H1 (cell line): ENCODE data around the gene HES5. TPM values are rescaled to one million over a fixed set of nuclear protein-coding genes. Genes with fewer than 3 reads are reported as not detected.

ENCODE experiments used
- CTCF ChIA-PET: fragments of 300-600 bp; sonication (Branson Sonifier 250); formaldehyde crosslinking; loops from one replicate; lab custom pipeline; 2021; ENCODE audit not compliant: partially characterized antibody; lab: Charles Lee
- POLR2A ChIA-PET: fragments of 300-600 bp; sonication (Branson Sonifier 250); formaldehyde crosslinking; loops from one replicate; lab custom pipeline; 2021; ENCODE audit warnings: inconsistent platforms; ENCODE audit not compliant: partially characterized antibody; lab: Charles Lee
- DNase-seq, 2 experiments: peaks; one replicate each; pipeline versions ENCODE4 v3.0.0 to v3.0.0-alpha.2; 2010 to 2022; ENCODE audit warnings: low spot score in 2 of 2, low read depth in 1 of 2, mixed read lengths in 1 of 2
- FAIRE-seq: peaks from 2 replicates; lab custom pipeline; 2011; peaks lifted over from hg19 to GRCh38; lab: Jason Lieb, UNC
- H2AFZ ChIP-seq: 2 replicates; pipeline ENCODE4 v1.8.1; 2012; ENCODE audit warnings: low read length, inconsistent platforms
- H2AK5ac ChIP-seq: 2 replicates; pipeline ENCODE4 v1.6.1; 2013; ENCODE audit warnings: low read depth, low read length
- H2BK120ac ChIP-seq: replicated peaks from 2 replicates; pipeline ENCODE3; 2013; ENCODE audit warnings: low read depth, low read length, inconsistent platforms
- H2BK12ac ChIP-seq: 2 replicates; pipeline ENCODE4 v1.6.1; 2013; ENCODE audit warnings: low read depth, low read length
- H2BK15ac ChIP-seq: 2 replicates; pipeline ENCODE4 v1.6.1; 2013; ENCODE audit warnings: low read length
- H2BK20ac ChIP-seq: 2 replicates; pipeline ENCODE4 v1.6.1; 2013; ENCODE audit warnings: low read length
- H2BK5ac ChIP-seq: 2 replicates; pipeline ENCODE4 v1.6.1; 2013; ENCODE audit warnings: low read depth, low read length
- H3K14ac ChIP-seq: 2 replicates; pipeline ENCODE4 v1.6.1; 2013; ENCODE audit warnings: inconsistent platforms; ENCODE audit not compliant: insufficient read length
- H3K18ac ChIP-seq: 2 replicates; pipeline ENCODE4 v1.6.1; 2013; ENCODE audit warnings: low read length; ENCODE audit errors: extremely low read depth
- H3K23ac ChIP-seq: 2 replicates; pipeline ENCODE4 v1.6.1; 2013; ENCODE audit warnings: inconsistent platforms; ENCODE audit not compliant: insufficient read length
- H3K23me2 ChIP-seq: 2 replicates; pipeline ENCODE4 v1.6.1; 2013; ENCODE audit warnings: low read depth, low read length
- H3K27ac ChIP-seq: 2 replicates; pipeline ENCODE4 v1.6.1; 2011; ENCODE audit warnings: low read depth, low read length, inconsistent platforms
- H3K27me3 ChIP-seq, 4 experiments: replicated peaks in 1 of 4; 1 replicate in 1 of 4; 2 replicates in 3 of 4; pipeline versions ENCODE4 v1.6.1 to v1.8.1; 2011 to 2013; ENCODE audit warnings: low read length in 3 of 4, mild to moderate bottlenecking in 3 of 4, inconsistent platforms in 2 of 4, mixed read lengths in 2 of 4, moderate library complexity in 1 of 4; ENCODE audit not compliant: control insufficient read depth in 3 of 4, insufficient read depth in 3 of 4; ENCODE audit errors: extremely low read depth in 1 of 4
- H3K36me3 ChIP-seq, 4 experiments: 2 replicates each; pipeline versions ENCODE4 v1.6.1 to v1.8.1; 2011 to 2013; ENCODE audit warnings: mild to moderate bottlenecking in 4 of 4, low read length in 3 of 4, moderate library complexity in 2 of 4, control low read depth in 1 of 4, inconsistent platforms in 1 of 4; ENCODE audit not compliant: insufficient read depth in 4 of 4, control insufficient read depth in 2 of 4
- H3K4ac ChIP-seq: replicated peaks from 2 replicates; pipeline ENCODE3; 2013; ENCODE audit warnings: low read length, low read depth, mixed read lengths, inconsistent platforms; ENCODE audit not compliant: insufficient read length
- H3K4me1 ChIP-seq, 4 experiments: replicated peaks in 1 of 4; 1 replicate in 1 of 4; 2 replicates in 3 of 4; pipeline versions ENCODE4 v1.6.1 to v1.8.1; 2011 to 2013; ENCODE audit warnings: low read length in 3 of 4, inconsistent platforms in 2 of 4, mixed read lengths in 1 of 4; ENCODE audit not compliant: insufficient read depth in 4 of 4, control insufficient read depth in 3 of 4
- H3K4me2 ChIP-seq, 2 experiments: 2 replicates each; pipeline versions ENCODE4 v1.6.1 to v1.8.1; 2011 to 2013; ENCODE audit warnings: low read depth in 2 of 2, low read length in 2 of 2, control low read depth in 1 of 2, inconsistent platforms in 1 of 2, mild to moderate bottlenecking in 1 of 2; ENCODE audit not compliant: insufficient read depth in 1 of 2
- H3K4me3 ChIP-seq, 4 experiments: fragments of 200-600, 300-600 bp in 1 of 4; sonication (generic), shearing (Covaris generic), sonication (Bioruptor Twin) in 1 of 4; 2 replicates each; pipeline versions ENCODE4 v1.5.1 to v1.8.1; 2011 to 2016; ENCODE audit warnings: low read length in 4 of 4, low read depth in 3 of 4, control low read depth in 2 of 4, inconsistent platforms in 2 of 4, mild to moderate bottlenecking in 2 of 4, mixed read lengths in 1 of 4, moderate library complexity in 1 of 4; ENCODE audit not compliant: insufficient read depth in 2 of 4; ENCODE audit errors: extremely low read depth in 1 of 4
- H3K56ac ChIP-seq: replicated peaks from 2 replicates; pipeline ENCODE3; 2013; ENCODE audit warnings: low read depth, mild to moderate bottlenecking, mixed read lengths, low read length, inconsistent platforms; ENCODE audit not compliant: insufficient read length
- H3K79me1 ChIP-seq: 2 replicates; pipeline ENCODE4 v1.6.1; 2013; ENCODE audit warnings: low read depth, low read length, control low read depth
- H3K79me2 ChIP-seq, 2 experiments: 2 replicates each; pipeline versions ENCODE4 v1.6.1 to v1.8.1; 2012 to 2013; ENCODE audit warnings: low read length in 2 of 2, mild to moderate bottlenecking in 2 of 2, inconsistent platforms in 1 of 2; ENCODE audit not compliant: insufficient read depth in 2 of 2, control insufficient read depth in 1 of 2
- H3K9ac ChIP-seq, 4 experiments: replicated peaks in 1 of 4; 1 replicate in 1 of 4; 2 replicates in 3 of 4; pipeline versions ENCODE4 v1.6.1 to v1.8.1; 2011 to 2013; ENCODE audit warnings: low read depth in 3 of 4, low read length in 3 of 4, control low read depth in 2 of 4, mild to moderate bottlenecking in 2 of 4, moderate library complexity in 2 of 4, inconsistent platforms in 1 of 4; ENCODE audit errors: extremely low read depth in 1 of 4
- H3K9me3 ChIP-seq, 2 experiments: 2 replicates each; pipeline versions ENCODE4 v1.6.1 to v1.8.1; 2012 to 2013; ENCODE audit warnings: mild to moderate bottlenecking in 2 of 2, moderate library complexity in 2 of 2, control low read depth in 1 of 2, inconsistent platforms in 1 of 2, low read depth in 1 of 2, low read length in 1 of 2, mixed read lengths in 1 of 2; ENCODE audit not compliant: insufficient read depth in 2 of 2
- H4K20me1 ChIP-seq, 2 experiments: replicated peaks in 1 of 2; 2 replicates each; pipeline versions ENCODE3 to v1.8.1; 2011 to 2013; ENCODE audit warnings: inconsistent platforms in 2 of 2, low read length in 2 of 2, mild to moderate bottlenecking in 1 of 2; ENCODE audit not compliant: insufficient read depth in 2 of 2, control insufficient read depth in 1 of 2
- H4K5ac ChIP-seq: 2 replicates; pipeline ENCODE4 v1.6.1; 2013; ENCODE audit warnings: low read length, low read depth, mixed read lengths, inconsistent platforms; ENCODE audit not compliant: insufficient read length
- H4K8ac ChIP-seq: 2 replicates; pipeline ENCODE4 v1.8.0; 2013; ENCODE audit warnings: mild to moderate bottlenecking, moderate library complexity, low read length, inconsistent platforms; ENCODE audit not compliant: insufficient read depth; ENCODE audit errors: extremely low read depth
- H4K91ac ChIP-seq: replicated peaks from 2 replicates; pipeline ENCODE3; 2013; ENCODE audit warnings: low read length, mixed read lengths, inconsistent platforms; ENCODE audit not compliant: insufficient read length
- BRCA1 ChIP-seq: IDR thresholded peaks from 2 replicates; pipeline ENCODE4 v1.6.1; 2012; ENCODE audit warnings: low read depth, low read length, improper control_type of control experiment
- CBX8 ChIP-seq: fragments of 300-800, 300-1000 bp; sonication (generic); IDR thresholded peaks from 2 replicates; pipeline ENCODE4 v1.7.1; 2016; ENCODE audit warnings: low read depth, low read length, borderline replicate concordance
- EZH2 ChIP-seq: fragments of 200-600 bp; sonication (generic); IDR thresholded peaks from 2 replicates; pipeline ENCODE4 v1.7.1; 2012; ENCODE audit warnings: low read depth, mild to moderate bottlenecking, moderate library complexity, low read length, inconsistent platforms; ENCODE audit not compliant: severe bottlenecking
- GABPA ChIP-seq: IDR thresholded peaks from 2 replicates; pipeline ENCODE4 v1.6.1; 2011; ENCODE audit warnings: mild to moderate bottlenecking, low read length, moderate library complexity, borderline replicate concordance; ENCODE audit not compliant: insufficient read depth
- RAD21 ChIP-seq, 2 experiments: IDR thresholded peaks in 1 of 2; conservative IDR thresholded peaks in 1 of 2; 2 replicates each; pipeline ENCODE4 v1.6.1; 2011; ENCODE audit warnings: low read depth in 2 of 2, low read length in 2 of 2, improper control_type of control experiment in 1 of 2, inconsistent platforms in 1 of 2, mild to moderate bottlenecking in 1 of 2, moderate library complexity in 1 of 2
- SIN3A ChIP-seq, 2 experiments: IDR thresholded peaks in 1 of 2; conservative IDR thresholded peaks in 1 of 2; 2 replicates each; pipeline ENCODE4 v1.6.1; 2011 to 2012; ENCODE audit warnings: low read length in 2 of 2, improper control_type of control experiment in 1 of 2, low read depth in 1 of 2, mild to moderate bottlenecking in 1 of 2
- WGBS, 2 experiments: shearing (Covaris generic) in 1 of 2; methylation state at CpG; one replicate each; pipeline versions ENCODE4 v1.1.6 to v1.1.7; 2013 to 2015; ENCODE audit warnings: low lambda C conversion rate in 2 of 2, mixed read lengths in 2 of 2, inconsistent platforms in 1 of 2, low coverage in 1 of 2, missing lambda C conversion rate in 1 of 2; ENCODE audit not compliant: insufficient replicate concordance in 2 of 2, insufficient coverage in 1 of 2, insufficient read length in 1 of 2; ENCODE audit errors: extremely low coverage in 1 of 2, missing lambda C conversion rate in 1 of 2; 5-methylcytosine and 5-hydroxymethylcytosine counted together
- polyA plus RNA-seq, 7 experiments: library from polyadenylated mRNA; depleted of rRNA in 3 of 7; stranded (reverse) in 5 of 7; unstranded in 2 of 7; fragments of >200 nt in 5 of 7; fragments of 200-250 nt in 2 of 7; gene quantifications; 1 replicate in 5 of 7; 2 replicates in 1 of 7; 4 replicates in 1 of 7; pipeline versions ENCODE4 v1.2.1 to v1.2.3, GENCODE V29; 2011 to 2013; ENCODE audit warnings: missing spikeins in 2 of 7, mixed read lengths in 2 of 7
- total RNA-seq: library from RNA; stranded (reverse); fragmentation: NEBNext Ultra II Directional; extraction: Animal tissue kit (Norgen Biotek cat#: 25700); gene quantifications from 2 replicates; pipeline ENCODE4 v1.2.1, GENCODE V29; 2021
- TF ChIP-seq, protein P1 (sequence below), 3 experiments: IDR thresholded peaks; 1 replicate in 2 of 3; 2 replicates in 1 of 3; pipeline versions ENCODE4 v1.5.1 to v1.6.1; 2011; ENCODE audit warnings: low read length in 3 of 3, mild to moderate bottlenecking in 3 of 3, inconsistent platforms in 2 of 3, low read depth in 1 of 3, moderate library complexity in 1 of 3; ENCODE audit not compliant: insufficient read depth in 1 of 3; ENCODE audit errors: control extremely low read depth in 1 of 3

The HES5 gene
- total and polyA plus RNA-seq, 2 of the 8 experiments (the other 6 are each of a cell fraction or from before 2014, with no cell fraction given) = 0.22 TPM; not detected in 1

DNA sequence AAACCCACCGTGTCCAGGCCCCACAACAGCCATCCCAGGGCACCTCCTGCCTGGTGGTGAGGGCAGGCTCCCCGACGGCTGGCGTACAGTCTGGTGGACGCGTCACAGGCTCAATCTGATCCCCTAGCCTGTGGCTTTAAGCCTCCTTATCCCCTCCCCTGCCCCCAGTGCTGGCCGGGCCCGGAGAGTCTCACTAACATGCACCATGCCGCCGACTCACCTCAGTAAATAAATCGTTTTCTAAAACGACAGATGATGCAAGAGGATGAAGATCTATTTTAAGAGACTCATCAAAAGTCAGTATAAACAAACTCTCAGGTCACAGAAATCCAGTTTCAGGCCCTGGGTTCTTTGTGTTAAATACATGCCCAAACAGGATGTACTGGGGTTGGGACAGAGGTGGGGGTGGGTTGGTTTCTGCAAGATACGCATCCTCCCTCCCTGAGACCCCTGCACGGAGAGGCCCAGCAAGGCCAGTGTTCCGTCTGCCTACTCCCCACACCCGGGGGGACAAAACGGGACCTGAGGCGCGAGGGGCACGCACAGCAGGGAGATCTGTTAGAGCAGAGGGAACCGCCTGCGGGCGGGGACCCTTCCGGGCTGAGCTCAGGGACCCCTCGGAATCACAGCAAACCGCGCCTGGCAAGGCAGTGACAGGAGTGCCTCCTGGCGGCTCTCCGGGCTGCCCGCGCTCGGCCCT is 6.7 kb downstream of the HES5 start:
- Histone ChIP-seq H3K4me2 (no peak overlapping the region; a peak in 1 of 4 replicates), H4K5ac (no peak overlapping the region), H3K23ac (no peak overlapping the region), H3K18ac (no peak overlapping the region), H3K4me3 (no peak overlapping the region), H3K27me3 (peaks cover 13 to 18% (median 17%) of the 10 kb centered on the region in 4 experiments), H2AK5ac (no peak overlapping the region), H3K79me1 (peaks cover 30% of the 10 kb centered on the region), H3K23me2 (peaks cover 2% of the 10 kb centered on the region; the same call in 1 of the 2 replicates), H4K20me1 (peaks cover 36 to 50% of the 10 kb centered on the region in 2 experiments), H3K36me3 (peaks cover 12 to 28% (median 20%) of the 10 kb centered on the region in 4 experiments; a peak in 7 of 8 replicates), H3K14ac (no peak overlapping the region), H2BK120ac (no peak overlapping the region), H2BK20ac (no peak overlapping the region), H3K56ac (no peak overlapping the region), H2AFZ (no peak overlapping the region), H3K79me2 (peaks cover 14 to 44% of the 10 kb centered on the region in 2 experiments), H4K8ac (no peak overlapping the region), H2BK12ac (no peak overlapping the region), H3K4ac (no peak overlapping the region), H3K27ac (no peak overlapping the region), H3K4me1 (peaks cover 0 to 28% (median 16%) of the 10 kb centered on the region in 4 experiments; a peak in 6 of 7 replicates), H3K9me3 (no peaks in the 10 kb centered on the region), H3K9ac (no peak overlapping the region), H2BK15ac (no peak overlapping the region), H4K91ac (no peak overlapping the region), H2BK5ac (no peak overlapping the region)
- TF ChIP-seq RAD21 (IDR thresholded peaks at IDR 0.05 in 1 of 2, conservative IDR thresholded peaks at IDR 0.05 in 1 of 2; ENCODE audit: low read depth in 2 of 2, low read length in 2 of 2) (peak; percentile 44 to 60), GABPA (peak; percentile 51; the same call in 1 of the 2 replicates), EZH2 (no peak), BRCA1 (no peak), SIN3A (conservative IDR thresholded peaks at IDR 0.05 in 1 of 2, IDR thresholded peaks at IDR 0.05 in 1 of 2; ENCODE audit: low read depth in 1 of 2, low read length in 2 of 2) (peak in 1 of 2 experiments; percentile 49; a peak in 1 of 4 replicates), CBX8 (no peak)
- TF ChIP-seq, protein P1, sequence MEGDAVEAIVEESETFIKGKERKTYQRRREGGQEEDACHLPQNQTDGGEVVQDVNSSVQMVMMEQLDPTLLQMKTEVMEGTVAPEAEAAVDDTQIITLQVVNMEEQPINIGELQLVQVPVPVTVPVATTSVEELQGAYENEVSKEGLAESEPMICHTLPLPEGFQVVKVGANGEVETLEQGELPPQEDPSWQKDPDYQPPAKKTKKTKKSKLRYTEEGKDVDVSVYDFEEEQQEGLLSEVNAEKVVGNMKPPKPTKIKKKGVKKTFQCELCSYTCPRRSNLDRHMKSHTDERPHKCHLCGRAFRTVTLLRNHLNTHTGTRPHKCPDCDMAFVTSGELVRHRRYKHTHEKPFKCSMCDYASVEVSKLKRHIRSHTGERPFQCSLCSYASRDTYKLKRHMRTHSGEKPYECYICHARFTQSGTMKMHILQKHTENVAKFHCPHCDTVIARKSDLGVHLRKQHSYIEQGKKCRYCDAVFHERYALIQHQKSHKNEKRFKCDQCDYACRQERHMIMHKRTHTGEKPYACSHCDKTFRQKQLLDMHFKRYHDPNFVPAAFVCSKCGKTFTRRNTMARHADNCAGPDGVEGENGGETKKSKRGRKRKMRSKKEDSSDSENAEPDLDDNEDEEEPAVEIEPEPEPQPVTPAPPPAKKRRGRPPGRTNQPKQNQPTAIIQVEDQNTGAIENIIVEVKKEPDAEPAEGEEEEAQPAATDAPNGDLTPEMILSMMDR (IDR thresholded peaks at IDR 0.05; ENCODE audit: control extremely low read depth in 1 of 3, insufficient read depth in 1 of 3, low read depth in 1 of 3, low read length in 3 of 3) = peak in 2 of 3 experiments; percentile 58 to 59; a peak in 3 of 4 replicates
- DNase-seq (peak in 1 of 2 experiments; percentile 64), FAIRE-seq (no peak)
- POLR2A ChIA-PET = interaction anchor here (0.6 to 1.1 kb wide), 3 partner anchors 17 to 110 kb away, joined by 3 read pairs; no protein-coding TSS in a partner anchor
- CTCF ChIA-PET = interaction anchor here (0.6 to 4.9 kb wide), 15 partner anchors 9 to 901 kb away, joined by 3 to 27 read pairs (median 3); no protein-coding TSS in a partner anchor
- 84% methylated on average over 30 of the region's 32 CpGs; no CpG with 5 or more reads in 1 of the 2 experiments for whole genome bisulfite sequencing, 2 experiments
